ENCODE measurements around the gene PFDN5.

DNA sequence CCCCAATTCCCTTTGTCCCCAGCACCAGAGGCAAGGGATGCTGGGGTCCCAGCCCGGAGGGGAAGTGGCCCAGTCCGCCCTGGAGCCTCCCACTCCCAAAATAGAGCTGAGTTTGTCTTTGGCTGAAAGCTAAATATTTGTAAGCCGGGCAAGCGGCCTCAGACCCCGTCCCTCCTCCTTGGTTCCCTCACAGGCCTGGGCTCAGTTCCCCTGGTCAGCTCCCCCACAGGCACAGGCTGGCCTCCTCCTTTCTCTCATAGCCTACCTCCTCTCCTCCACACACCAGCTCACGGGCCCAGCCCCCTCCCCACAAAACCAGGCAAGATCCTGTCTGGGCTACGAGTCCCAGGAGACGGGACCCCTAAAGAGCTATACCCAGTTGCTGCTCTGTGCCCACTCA lies 39.5 kb downstream of the PFDN5 start:
- TF ChIP-seq, protein P1, sequence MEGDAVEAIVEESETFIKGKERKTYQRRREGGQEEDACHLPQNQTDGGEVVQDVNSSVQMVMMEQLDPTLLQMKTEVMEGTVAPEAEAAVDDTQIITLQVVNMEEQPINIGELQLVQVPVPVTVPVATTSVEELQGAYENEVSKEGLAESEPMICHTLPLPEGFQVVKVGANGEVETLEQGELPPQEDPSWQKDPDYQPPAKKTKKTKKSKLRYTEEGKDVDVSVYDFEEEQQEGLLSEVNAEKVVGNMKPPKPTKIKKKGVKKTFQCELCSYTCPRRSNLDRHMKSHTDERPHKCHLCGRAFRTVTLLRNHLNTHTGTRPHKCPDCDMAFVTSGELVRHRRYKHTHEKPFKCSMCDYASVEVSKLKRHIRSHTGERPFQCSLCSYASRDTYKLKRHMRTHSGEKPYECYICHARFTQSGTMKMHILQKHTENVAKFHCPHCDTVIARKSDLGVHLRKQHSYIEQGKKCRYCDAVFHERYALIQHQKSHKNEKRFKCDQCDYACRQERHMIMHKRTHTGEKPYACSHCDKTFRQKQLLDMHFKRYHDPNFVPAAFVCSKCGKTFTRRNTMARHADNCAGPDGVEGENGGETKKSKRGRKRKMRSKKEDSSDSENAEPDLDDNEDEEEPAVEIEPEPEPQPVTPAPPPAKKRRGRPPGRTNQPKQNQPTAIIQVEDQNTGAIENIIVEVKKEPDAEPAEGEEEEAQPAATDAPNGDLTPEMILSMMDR (IDR thresholded peaks at IDR 0.05; ENCODE audit: low read length): no peak
- TF ChIP-seq EZH2 (IDR thresholded peaks at IDR 0.05; ENCODE audit: borderline replicate concordance, low read length): no peak

Measured in OCI-LY1 (cell line).